ENCODE results near the gene SUN2. TPM values are rescaled to one million over a fixed set of nuclear protein-coding genes. Genes with fewer than 3 reads are reported as not detected.
"Not testable (repeated sequence)": the region's sequence is repeated elsewhere in the genome, so short reads cannot be mapped to it uniquely, and the experiment has no call there.

SUN2 gene
- 73.8 TPM for polyA plus RNA-seq (2013, experiment 1 of 2; ENCODE audit: insufficient read length)
- 82.7 TPM for polyA plus RNA-seq (2013, experiment 2 of 2; ENCODE audit: insufficient read length)

- DNase-seq, result peak; percentile 77
Observed at GRCh38 chr22:38755911-38756532, at the start of gene SUN2. Gene SUN2, minus strand, starts transcription at chr22:38755998. Its CDS starts 3,370 bp downstream, at chr22:38752628.

- not testable (repeated sequence) for DNase-seq
Observed at GRCh38 chr22:38805041-38805593, 49.3 kb upstream of the SUN2 start.

- peak; percentile 96 for DNase-seq
Observed at GRCh38 chr22:38802671-38803121, 46.9 kb upstream of the SUN2 start.

- peak; percentile 37 for DNase-seq
Observed at GRCh38 chr22:38799265-38800002, 43.6 kb upstream of the SUN2 start.

GRCh38 chr22:38798496-38798895, 42.7 kb upstream of the SUN2 start:
- DNase-seq, result no peak

- DNase-seq, result no peak
Observed at GRCh38 chr22:38796262-38796957, 40.6 kb upstream of the SUN2 start.

GRCh38 chr22:38795569-38795968, 39.8 kb upstream of the SUN2 start:
- DNase-seq, result no peak

- DNase-seq, result peak; percentile 98
Observed at GRCh38 chr22:38793721-38794466, 38.1 kb upstream of the SUN2 start, which contains the start of gene DNAL4. Gene DNAL4, minus strand, starts transcription at chr22:38794143. Its CDS starts 11,412 bp downstream, at chr22:38782731.

GRCh38 chr22:38793317-38793716, 37.5 kb upstream of the SUN2 start:
- DNase-seq, result no peak

GRCh38 chr22:38792833-38793232, 37.0 kb upstream of the SUN2 start:
- DNase-seq, result no peak

- no peak for DNase-seq
Observed at GRCh38 chr22:38789606-38790005, 33.8 kb upstream of the SUN2 start.

- DNase-seq, result no peak
Observed at GRCh38 chr22:38788846-38789245, 33.0 kb upstream of the SUN2 start.

- peak; percentile 92 for DNase-seq
Observed at GRCh38 chr22:38788021-38788816, 32.4 kb upstream of the SUN2 start.

GRCh38 chr22:38786631-38787030, 30.8 kb upstream of the SUN2 start:
- DNase-seq, result no peak

- DNase-seq, result no peak
Observed at GRCh38 chr22:38784856-38785255, 29.1 kb upstream of the SUN2 start.

- DNase-seq, result no peak
Observed at GRCh38 chr22:38784035-38784434, 28.2 kb upstream of the SUN2 start.

GRCh38 chr22:38783095-38783615, 27.4 kb upstream of the SUN2 start:
- peak; percentile 12 for DNase-seq

- DNase-seq, result peak; percentile 63
Observed at GRCh38 chr22:38782402-38783094, 26.8 kb upstream of the SUN2 start.

GRCh38 chr22:38781033-38781432, 25.2 kb upstream of the SUN2 start:
- DNase-seq, result no peak

GRCh38 chr22:38777087-38777671, 21.4 kb upstream of the SUN2 start:
- no peak for DNase-seq

Measured in fibroblast of skin of abdomen (primary cell).